HTERT RPE-1 (cell line): ENCODE results near the gene SLC13A2.
"Not testable (repeated sequence)": the region's sequence is repeated elsewhere in the genome, so short reads cannot be mapped to it uniquely, and the experiment has no call there.

Experiments
- in situ Hi-C: fragments of 300-500 bp; cut with MboI; formaldehyde crosslinking; loops from 4 replicates; pipeline ENCODE4 v1.14.3; 2020; ENCODE audit warnings: low sequenced_read_pairs

SLC13A2 gene, protein sequence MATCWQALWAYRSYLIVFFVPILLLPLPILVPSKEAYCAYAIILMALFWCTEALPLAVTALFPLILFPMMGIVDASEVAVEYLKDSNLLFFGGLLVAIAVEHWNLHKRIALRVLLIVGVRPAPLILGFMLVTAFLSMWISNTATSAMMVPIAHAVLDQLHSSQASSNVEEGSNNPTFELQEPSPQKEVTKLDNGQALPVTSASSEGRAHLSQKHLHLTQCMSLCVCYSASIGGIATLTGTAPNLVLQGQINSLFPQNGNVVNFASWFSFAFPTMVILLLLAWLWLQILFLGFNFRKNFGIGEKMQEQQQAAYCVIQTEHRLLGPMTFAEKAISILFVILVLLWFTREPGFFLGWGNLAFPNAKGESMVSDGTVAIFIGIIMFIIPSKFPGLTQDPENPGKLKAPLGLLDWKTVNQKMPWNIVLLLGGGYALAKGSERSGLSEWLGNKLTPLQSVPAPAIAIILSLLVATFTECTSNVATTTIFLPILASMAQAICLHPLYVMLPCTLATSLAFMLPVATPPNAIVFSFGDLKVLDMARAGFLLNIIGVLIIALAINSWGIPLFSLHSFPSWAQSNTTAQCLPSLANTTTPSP

DNA sequence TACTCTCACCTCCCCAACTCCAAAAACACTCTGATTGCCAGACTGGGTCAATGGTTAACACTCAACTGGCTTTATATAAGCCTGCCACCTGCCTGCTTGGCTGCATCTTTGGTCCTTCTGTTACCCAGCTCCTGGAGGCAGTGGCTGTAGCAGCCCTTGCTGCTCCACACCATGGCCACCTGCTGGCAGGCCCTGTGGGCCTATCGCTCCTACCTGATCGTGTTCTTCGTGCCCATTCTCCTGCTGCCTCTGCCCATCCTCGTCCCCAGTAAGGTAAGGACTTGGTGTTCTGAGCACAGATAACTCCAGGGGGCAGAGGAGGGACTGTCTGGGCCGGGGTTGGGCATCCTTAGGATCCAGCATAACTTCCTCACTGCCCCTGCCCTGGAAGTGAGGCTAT is at the start of gene SLC13A2:
Gene SLC13A2 (plus strand): TSS at position 103 of the 400 bp plus-strand sequence. CDS start 69 bp downstream, at position 172.
- in situ Hi-C loops = no loop called here

DNA sequence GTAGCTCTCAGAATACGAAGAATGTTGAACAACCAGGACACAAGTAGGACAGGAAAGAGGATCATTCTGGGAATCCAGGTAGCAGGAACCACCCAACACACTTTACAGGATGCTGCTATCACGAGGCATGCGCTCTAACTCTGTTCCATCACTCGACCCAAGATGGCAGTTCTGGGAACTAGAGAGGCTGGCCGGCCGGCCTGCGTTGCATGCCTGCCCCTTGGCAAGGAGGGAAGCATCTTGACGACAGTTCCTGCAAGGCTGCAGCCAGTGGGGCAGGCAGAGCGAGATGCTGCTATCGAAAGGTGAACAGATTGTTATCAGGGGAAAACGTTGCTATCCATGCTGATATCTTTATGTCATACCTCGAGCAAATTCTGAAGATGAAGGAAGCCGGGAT is 48.2 kb upstream of the SLC13A2 start:
- in situ Hi-C loops = no loop called here

DNA sequence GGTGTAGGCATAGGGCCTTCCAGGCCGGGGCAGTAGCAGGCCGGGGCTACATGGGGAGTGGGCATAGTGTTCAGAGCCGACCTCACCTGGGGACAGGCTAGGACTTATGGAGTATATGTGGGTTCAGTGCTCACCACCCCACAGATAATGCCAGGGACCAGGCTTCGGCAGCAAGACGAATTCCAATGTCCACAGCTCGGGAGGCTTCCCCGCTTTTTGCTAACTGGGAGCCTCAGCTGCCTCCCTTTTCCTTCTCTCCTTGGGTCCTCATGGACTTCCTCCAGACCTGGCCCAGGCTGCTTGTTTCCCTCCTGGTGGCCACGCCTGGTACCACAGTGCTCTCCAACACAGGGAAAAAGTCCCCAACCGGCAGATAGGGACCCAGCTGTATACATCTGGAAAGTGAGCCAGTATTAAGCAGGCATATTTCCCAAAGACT is 47.3 kb upstream of the SLC13A2 start:
- in situ Hi-C loops = no loop called here

DNA sequence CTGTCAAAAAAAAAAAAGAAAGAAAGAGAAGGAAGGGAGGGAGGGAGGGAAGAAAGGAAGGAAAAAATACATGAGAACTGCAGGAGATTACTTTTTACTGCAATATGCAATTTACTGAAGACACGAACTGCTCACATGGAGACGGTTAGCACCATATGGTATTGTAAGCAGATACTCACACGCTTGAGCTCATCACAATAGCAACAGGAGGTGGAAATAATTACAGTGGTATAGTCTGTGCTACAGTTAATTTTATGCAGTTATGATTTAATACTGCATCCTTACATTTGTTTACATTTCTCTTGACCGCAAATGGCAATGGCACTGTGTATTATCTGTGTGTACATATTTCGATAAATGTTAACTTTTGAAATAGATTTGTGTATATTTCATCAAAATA is 46.1 kb upstream of the SLC13A2 start:
- in situ Hi-C loops = no loop called here

DNA sequence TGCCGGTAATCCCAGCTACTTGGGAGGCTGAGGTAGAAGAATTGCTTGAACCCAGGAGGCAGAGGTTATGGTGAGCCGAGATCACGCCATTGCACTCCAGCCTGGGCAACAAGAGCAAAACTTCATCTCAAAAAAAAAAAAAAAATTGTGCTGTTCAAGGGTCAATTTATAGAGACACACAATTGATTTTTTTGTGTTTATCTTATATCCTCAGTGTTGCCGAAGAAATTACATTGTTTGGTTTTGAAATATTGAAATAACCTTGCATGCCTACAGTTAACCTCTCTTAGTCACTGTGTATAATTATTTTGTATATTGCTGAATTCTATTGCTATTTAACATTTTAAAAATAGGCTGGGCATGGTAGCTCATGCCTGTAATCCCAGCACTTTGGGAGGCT is 45.5 kb upstream of the SLC13A2 start:
- in situ Hi-C loops = not testable (repeated sequence)

DNA sequence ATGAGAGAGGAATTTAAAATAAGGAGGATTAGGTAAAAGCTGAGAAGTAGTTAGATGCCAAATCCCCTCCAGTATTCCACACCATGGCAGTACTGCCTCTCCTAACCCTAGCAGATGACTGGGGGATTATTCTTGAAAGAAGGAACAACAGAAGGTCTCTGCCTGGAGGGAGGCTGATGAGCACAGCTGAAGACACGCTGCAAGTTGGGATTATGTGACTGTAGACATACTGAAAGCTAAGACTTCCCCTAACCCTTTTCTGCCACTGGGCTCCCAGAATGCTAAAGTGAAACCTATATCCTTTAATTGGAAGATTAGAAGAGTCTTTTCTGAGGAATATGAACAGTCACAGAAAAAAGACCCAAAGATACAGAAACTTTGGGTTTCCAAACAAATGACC is 39.7 kb upstream of the SLC13A2 start:
- in situ Hi-C loops = no loop called here

DNA sequence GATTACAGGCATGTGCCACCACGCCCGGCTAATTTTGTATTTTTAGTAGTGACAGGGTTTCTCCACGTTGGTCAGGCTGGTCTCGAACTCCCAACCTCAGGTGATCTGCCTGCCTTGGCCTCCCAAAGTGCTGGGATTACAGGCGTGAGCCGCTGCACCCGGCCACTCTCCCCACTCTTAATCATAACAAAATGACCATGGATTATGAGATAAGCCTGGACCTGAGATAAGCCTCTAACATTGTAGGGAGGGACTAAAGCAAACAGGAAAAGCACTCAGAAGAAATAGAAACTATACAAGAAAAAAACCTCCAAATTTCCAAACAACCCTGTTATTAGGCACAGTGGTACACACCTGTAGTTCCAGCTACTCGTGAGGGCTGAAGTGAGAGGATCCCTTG is 39.1 kb upstream of the SLC13A2 start:
- in situ Hi-C loops = not testable (repeated sequence)

DNA sequence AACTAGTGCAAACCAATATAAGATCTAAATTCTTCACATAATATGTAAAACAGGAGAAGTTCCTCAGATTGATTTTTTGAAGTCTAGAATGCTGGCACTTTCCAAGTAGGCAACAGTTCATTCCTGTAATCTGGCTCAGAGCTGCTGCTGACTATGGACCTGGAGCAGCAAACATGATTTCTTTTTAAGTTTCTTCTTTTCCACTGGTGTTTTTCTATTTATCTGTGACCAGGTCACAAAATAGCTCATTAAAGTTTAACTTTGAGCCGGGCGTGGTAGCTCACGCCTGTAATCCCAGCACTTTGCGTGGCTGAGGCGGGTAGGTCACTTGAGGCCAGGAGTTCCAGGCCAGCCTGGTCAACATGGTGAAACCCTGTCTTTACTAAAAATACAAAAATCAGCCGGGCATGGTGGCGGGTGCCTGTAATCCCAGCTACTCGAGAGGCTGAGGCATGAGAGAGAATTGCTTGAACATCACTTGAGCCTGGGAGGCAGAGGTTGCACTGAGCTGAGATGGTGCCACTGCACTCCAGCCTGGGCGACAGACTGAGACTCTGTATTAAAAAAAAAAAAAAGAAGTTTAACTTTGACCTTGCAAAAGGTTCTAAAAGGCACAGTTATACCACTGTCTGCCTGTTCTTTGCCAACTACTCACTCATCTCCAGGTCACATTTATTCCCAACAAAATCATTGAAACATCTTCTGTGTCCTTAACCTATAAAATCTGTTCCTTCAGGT is 29.4 kb upstream of the SLC13A2 start:
- in situ Hi-C loops = no loop called here

DNA sequence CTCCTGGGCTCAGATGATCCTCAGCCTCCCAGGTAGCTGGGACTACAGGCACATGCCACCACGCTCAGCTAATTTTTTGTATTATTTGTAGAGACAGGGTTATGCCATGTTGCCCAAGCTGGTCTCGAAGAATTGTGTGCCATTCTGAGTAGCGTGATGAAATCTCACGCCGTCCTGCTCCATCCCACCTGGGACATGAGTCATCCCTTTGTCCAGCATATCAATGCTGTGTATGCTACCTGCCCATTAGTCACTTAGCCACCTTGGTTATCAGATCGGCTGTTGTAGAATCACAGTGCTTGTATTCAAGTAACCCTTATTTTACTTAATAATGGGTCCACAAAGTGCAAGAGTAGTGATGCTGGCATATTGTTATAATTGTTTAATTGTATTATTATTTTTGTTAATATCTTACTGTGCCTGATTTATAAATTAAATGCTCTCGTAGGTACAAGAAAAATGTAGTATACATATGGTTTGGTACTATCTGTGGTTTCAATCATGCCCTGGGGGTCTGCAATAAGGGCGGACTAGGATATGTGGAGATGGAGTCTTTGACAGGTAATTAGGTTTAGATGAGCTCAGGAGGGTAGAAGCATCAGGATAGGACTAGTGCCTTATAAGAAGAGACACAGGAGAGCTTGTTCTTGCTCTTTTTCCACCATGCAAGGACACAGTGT is 26.6 kb upstream of the SLC13A2 start:
- in situ Hi-C loops = no loop called here

DNA sequence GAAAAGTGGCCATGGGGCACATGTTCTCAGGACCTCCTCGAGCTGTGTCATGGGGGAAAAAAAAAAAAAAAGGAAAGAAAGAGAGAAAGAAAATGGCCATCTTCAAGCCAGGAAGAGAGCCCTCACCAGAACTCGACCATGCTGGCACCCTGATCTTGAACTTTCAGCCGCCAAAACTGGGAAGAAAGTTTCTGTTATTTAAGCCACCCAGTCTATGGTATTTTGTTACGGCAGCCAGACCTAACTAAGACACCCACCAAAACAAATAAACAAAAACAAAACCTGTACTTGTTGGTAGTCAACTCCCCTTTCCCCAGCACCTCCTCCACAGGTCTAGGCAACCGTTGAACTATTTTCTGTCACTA is 26.1 kb upstream of the SLC13A2 start:
- in situ Hi-C loops = no loop called here

DNA sequence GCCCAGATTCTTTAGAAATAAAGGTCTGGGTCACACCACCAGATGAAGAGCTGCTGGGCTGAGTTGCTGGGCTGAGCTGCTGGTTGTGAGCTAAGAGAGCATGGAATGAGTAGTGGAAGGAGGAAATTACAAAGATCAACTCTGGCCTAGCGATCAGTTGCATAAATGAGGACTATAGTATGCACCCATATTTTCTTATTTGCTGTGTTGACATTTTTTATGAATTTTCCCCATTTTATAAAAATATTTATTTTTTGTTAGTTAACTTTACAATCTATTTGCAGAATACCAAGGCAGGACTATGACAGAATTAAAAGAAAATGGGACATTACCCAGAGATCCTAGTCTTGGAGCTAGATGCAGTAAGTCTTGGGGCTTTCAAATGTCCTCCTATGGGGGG is 23.6 kb upstream of the SLC13A2 start:
- in situ Hi-C loops = no loop called here

DNA sequence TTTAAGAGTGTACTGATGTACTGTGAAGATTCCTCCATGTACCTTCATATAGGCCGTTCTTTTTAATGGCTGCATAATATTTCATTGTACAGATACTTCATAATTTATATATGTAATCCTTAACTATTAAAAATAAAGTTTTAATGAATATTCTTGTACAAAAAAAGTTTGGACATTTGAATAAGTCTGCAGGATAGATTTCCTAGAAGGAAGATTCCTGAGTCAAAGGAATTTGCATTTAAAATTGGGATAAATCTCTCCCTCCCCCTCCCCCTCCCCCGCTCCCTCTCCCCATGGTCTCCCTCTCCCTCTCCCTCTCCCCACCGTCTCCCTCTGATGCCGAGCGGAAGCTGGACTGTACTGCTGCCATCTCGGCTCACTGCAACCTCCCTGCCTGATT is 15.6 kb upstream of the SLC13A2 start:
- in situ Hi-C loops = no loop called here

DNA sequence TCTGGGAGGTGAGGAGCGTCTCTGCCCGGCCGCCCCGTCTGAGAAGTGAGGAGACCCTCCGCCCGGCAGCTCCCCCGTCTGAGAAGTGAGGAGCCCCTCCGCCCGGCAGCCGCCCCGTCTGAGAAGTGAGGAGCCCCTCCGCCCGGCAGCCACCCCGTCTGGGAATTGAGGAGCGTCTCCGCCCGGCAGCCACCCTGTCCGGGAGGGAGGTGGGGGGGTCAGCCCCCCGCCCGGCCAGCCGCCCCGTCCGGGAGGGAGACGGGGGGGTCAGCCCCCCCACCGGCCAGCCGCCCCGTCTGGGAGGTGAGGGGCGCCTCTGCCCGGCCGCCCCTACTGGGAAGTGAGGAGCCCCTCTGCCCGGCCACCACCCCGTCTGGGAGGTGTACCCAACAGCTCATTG is 14.6 kb upstream of the SLC13A2 start:
- in situ Hi-C loops = not testable (repeated sequence)

DNA sequence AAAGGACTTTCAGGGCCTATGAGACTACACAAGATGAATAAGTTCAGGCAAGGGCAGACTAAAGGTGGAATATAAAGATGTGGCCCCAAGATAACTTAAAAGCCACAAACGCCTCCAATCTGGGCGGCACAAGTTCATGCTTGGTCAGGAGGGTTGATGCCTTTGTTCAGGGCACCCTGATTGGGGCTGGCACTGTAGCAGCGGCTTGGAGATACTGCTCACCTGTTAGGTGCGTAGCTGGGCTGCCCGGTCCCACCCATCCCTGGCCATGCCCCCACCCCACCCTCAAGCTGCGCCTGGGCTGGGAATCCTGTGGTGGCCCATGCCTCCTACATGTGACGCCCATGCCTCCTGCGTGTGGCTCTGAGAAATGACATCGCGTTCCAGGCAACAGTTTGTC is 12.5 kb upstream of the SLC13A2 start:
- in situ Hi-C loops = no loop called here

DNA sequence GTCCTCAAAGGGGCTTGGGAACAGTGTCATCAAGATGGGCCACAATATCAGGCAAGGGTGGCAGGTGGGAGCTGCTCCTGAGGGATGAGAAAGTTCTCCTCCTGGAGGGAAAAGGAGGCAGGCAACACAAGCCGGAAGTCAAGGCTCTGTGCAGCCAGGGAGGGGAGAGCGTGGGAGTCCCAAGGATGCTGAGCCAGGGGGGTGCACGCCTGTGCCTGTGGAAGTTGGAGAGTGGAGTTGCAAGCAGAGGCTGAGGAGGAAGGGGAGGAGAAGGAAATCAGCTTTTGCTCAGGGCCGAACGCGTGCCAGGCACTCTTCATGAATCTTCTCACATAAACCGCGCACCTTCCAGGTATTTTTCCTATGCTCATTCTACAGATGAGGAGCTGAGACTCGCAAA is 7.4 kb upstream of the SLC13A2 start:
- in situ Hi-C loops = no loop called here

DNA sequence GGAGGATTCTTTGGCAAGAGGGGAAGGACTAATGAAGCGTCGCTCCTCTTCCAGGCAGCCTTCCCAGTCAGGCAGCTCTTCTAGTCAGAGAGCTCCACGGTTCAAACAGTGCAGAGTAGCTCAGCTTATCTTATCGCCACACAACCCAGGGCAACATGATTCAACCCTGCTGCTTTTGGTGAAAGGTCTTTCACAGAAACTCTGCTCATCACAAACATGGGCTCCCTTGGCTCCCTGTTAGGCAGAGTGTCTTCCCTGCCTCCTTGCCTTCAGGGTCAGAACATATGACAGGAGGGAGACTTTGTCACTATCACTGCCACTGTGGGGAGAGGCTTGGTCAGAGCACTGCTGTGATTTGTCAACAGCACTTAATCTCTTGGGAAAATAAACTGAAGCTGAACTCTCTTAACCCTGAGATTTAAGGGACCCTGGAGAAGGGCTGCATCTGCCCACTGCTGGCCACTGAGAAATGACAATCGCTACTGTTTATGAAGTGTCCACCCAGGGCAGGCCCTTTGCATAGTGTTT is 6.9 kb upstream of the SLC13A2 start:
- in situ Hi-C loops = no loop called here

DNA sequence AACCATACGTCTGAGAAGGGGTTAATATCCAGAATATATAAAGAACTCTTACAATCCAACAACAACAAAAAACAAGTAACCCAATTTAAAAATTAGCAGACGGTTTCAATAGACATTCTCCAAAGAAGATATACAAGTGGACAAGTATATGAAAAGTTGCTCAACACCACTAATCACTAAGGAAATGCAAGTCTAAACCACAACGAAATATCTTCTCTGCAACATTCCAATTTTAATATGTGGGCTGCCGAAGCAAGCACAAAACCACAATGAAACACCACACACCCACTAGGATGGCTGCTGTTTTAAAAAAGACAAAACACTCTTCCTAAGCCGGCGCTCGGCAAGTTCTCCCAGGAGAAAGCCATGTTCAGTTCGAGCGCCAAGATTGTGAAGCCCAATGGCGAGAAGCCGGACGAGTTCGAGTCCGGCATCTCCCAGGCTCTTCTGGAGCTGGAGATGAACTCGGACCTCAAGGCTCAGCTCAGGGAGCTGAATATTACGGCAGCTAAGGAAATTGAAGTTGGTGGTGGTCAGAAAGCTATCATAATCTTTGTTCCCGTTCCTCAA is 5.9 kb upstream of the SLC13A2 start:
- in situ Hi-C loops = no loop called here

DNA sequence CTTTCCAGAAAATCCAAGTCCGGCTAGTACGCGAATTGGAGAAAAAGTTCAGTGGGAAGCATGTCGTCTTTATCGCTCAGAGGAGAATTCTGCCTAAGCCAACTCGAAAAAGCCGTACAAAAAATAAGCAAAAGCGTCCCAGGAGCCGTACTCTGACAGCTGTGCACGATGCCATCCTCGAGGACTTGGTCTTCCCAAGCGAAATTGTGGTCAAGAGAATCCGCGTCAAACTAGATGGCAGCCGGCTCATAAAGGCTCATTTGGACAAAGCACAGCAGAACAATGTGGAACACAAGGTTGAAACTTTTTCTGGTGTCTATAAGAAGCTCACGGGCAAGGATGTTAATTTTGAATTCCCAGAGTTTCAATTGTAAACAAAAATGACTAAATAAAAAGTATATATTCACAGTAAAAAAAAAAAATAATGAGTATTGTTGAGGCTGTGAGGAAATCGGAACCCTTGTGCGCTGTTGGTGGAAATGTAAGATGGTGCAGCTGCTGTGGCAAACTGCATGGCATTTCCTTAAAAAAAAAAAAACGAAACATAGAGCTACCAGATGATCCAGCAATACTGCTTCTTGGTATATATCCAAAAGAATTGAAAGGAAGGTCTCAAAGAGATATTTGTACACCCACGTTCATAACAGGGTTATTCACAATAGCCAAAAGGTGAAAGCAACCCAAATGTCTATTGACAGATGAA is 5.3 kb upstream of the SLC13A2 start:
- in situ Hi-C loops = not testable (repeated sequence)

DNA sequence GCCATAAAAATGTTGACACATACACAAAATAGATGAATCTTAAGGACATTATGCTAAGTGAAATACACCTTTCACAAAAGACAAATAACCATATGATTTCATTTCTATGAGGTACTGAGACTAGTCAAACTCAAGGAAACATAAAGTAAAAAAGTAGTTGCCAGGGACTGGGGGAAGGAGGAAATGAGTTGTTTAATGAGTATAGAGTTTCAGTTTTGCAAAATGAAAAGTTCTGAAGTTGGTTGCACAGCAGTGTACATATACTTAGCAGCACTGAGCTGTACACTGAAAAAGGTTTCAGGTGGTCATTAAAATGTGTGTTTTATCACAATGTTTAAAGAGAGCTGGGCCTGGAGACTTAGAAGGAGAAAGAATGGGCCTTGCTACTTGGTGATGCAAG is 4.7 kb upstream of the SLC13A2 start:
- in situ Hi-C loops = no loop called here

DNA sequence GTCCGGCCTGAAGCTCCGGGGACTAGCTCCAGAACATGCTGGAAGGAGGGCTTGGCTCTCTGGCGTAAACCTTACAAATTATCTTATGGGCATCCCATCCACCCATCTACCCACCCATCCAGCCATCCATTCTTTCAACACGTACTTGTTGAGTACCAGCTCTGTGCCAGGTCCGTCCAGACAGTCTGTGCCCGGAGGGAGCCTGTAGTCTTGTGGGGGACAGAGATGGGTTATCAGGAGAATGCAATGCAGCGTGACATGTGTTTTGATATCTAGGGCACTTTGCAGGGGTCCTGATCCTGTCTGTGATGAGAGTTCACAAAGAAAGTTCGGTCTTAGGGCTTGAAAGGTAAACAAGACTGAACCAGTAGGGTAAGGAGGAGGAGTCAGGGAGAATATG is 4.1 kb upstream of the SLC13A2 start:
- in situ Hi-C loops = no loop called here
